Thyroid gland (tissue), 4 donors: ENCODE results near the gene TFDP2.
"Not testable (repeated sequence)": the region's sequence is repeated elsewhere in the genome, so short reads cannot be mapped to it uniquely, and the experiment has no call there.

ENCODE experiments used
- POLR2A ChIP-seq, 2 donors: fragments of 450-650 bp; IDR thresholded peaks; one replicate each; pipeline ENCODE4 v1.6.1; 2017; ENCODE audit warnings: antibody characterized with exemption in 2 of 2, mild to moderate bottlenecking in 2 of 2, moderate library complexity in 1 of 2
- TF ChIP-seq, protein P1 (sequence below), 6 experiments: fragments of 200-600 bp in 3 of 6; fragments of 450-650 bp in 3 of 6; sonication (generic) in 3 of 6; IDR thresholded peaks; one replicate each; pipeline ENCODE4 v1.5.1; 2016 to 2019; ENCODE audit warnings: antibody characterized with exemption in 6 of 6, mild to moderate bottlenecking in 2 of 6, inconsistent platforms in 1 of 6, moderate library complexity in 1 of 6

DNA sequence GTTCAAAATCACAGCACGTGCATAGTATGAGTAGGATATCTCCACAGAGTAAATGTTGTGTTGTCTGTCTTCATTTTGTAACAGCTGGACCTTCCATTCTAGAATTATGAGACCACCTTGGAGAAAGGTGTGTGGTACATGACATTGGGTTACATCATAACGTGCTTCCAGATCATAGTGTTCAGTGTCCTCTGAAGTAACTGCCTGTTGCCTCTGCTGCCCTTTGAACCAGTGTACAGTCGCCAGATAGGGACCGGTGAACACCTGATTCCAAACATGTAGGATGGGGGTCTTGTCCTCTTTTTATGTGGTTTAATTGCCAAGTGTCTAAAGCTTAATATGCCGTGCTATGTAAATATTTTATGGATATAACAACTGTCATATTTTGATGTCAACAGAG lies 223.7 kb downstream of the TFDP2 start:
- TF ChIP-seq, protein P1, sequence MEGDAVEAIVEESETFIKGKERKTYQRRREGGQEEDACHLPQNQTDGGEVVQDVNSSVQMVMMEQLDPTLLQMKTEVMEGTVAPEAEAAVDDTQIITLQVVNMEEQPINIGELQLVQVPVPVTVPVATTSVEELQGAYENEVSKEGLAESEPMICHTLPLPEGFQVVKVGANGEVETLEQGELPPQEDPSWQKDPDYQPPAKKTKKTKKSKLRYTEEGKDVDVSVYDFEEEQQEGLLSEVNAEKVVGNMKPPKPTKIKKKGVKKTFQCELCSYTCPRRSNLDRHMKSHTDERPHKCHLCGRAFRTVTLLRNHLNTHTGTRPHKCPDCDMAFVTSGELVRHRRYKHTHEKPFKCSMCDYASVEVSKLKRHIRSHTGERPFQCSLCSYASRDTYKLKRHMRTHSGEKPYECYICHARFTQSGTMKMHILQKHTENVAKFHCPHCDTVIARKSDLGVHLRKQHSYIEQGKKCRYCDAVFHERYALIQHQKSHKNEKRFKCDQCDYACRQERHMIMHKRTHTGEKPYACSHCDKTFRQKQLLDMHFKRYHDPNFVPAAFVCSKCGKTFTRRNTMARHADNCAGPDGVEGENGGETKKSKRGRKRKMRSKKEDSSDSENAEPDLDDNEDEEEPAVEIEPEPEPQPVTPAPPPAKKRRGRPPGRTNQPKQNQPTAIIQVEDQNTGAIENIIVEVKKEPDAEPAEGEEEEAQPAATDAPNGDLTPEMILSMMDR (IDR thresholded peaks at IDR 0.05) = not testable (repeated sequence)
- TF ChIP-seq POLR2A (IDR thresholded peaks at IDR 0.05) = not testable (repeated sequence)
